ENCODE measurements around the gene METTL21A. TPM values are rescaled to one million over a fixed set of nuclear protein-coding genes. Genes with fewer than 3 reads are reported as not detected.
A peak's percentile ranks its signal among the peaks of the same experiment; 100 is the strongest.
"Not testable (repeated sequence)": the region's sequence is repeated elsewhere in the genome, so short reads cannot be mapped to it uniquely, and the experiment has no call there.

Gene METTL21A
- total RNA-seq, 1 donor from 2014 or later, result 23.1 TPM

- no peaks in the 10 kb centered on the region for H3K4me1 Mint-ChIP-seq (ENCODE audit: unreplicated experiment)
- no peaks in the 10 kb centered on the region for H3K36me3 Mint-ChIP-seq
- TF ChIP-seq CTCF (conservative IDR thresholded peaks at IDR 0.05), result no peak
- H3K27me3 Mint-ChIP-seq, result no peaks in the 10 kb centered on the region
- no peak overlapping the region for H3K27ac Mint-ChIP-seq
- DNase-seq (ENCODE audit: extremely low spot score, unreplicated experiment), result no peak
- H3K4me3 Mint-ChIP-seq, result no peak overlapping the region
- no peaks in the 10 kb centered on the region for H3K9me3 Mint-ChIP-seq
These were observed 18.7 kb upstream of the METTL21A start for GRCh38 chr2:207643892-207644291.

GRCh38 chr2:207640661-207641060, 15.5 kb upstream of the METTL21A start:
- TF ChIP-seq CTCF (conservative IDR thresholded peaks at IDR 0.05), result no peak

GRCh38 chr2:207640160-207640559, 15.0 kb upstream of the METTL21A start:
- no peaks in the 10 kb centered on the region for H3K36me3 Mint-ChIP-seq
- H3K27ac Mint-ChIP-seq, result no peak overlapping the region
- no peaks in the 10 kb centered on the region for H3K9me3 Mint-ChIP-seq
- TF ChIP-seq CTCF (conservative IDR thresholded peaks at IDR 0.05), result no peak
- no peak overlapping the region for H3K4me3 Mint-ChIP-seq
- no peaks in the 10 kb centered on the region for H3K27me3 Mint-ChIP-seq
- DNase-seq (ENCODE audit: extremely low spot score, unreplicated experiment), result no peak
- H3K4me1 Mint-ChIP-seq (ENCODE audit: unreplicated experiment), result no peaks in the 10 kb centered on the region

More at GRCh38 chr2:207640661-207641060, 15.5 kb upstream of the METTL21A start:
- no peak overlapping the region for H3K27ac Mint-ChIP-seq
- no peaks in the 10 kb centered on the region for H3K36me3 Mint-ChIP-seq
- DNase-seq (ENCODE audit: extremely low spot score, unreplicated experiment), result no peak
- no peaks in the 10 kb centered on the region for H3K4me1 Mint-ChIP-seq (ENCODE audit: unreplicated experiment)
- H3K9me3 Mint-ChIP-seq, result no peaks in the 10 kb centered on the region
- H3K27me3 Mint-ChIP-seq, result no peaks in the 10 kb centered on the region
- H3K4me3 Mint-ChIP-seq, result no peak overlapping the region

GRCh38 chr2:207639288-207639687, 14.1 kb upstream of the METTL21A start:
- H3K27me3 Mint-ChIP-seq; H3K4me3 Mint-ChIP-seq; H3K36me3 Mint-ChIP-seq; H3K4me1 Mint-ChIP-seq (ENCODE audit: unreplicated experiment); H3K27ac Mint-ChIP-seq; H3K9me3 Mint-ChIP-seq; DNase-seq (ENCODE audit: extremely low spot score, unreplicated experiment): not testable (repeated sequence)

GRCh38 chr2:207635468-207636200, 10.4 kb upstream of the METTL21A start:
- no peak for TF ChIP-seq CTCF (conservative IDR thresholded peaks at IDR 0.05)
- H3K27ac Mint-ChIP-seq, result no peak overlapping the region
- no peaks in the 10 kb centered on the region for H3K9me3 Mint-ChIP-seq
- no peaks in the 10 kb centered on the region for H3K36me3 Mint-ChIP-seq
- H3K4me1 Mint-ChIP-seq (ENCODE audit: unreplicated experiment), result peaks cover 6% of the 10 kb centered on the region
- no peak overlapping the region for H3K4me3 Mint-ChIP-seq
- no peak for DNase-seq (ENCODE audit: extremely low spot score, unreplicated experiment)
- no peaks in the 10 kb centered on the region for H3K27me3 Mint-ChIP-seq

- Mint-ChIP-seq H3K4me1 (ENCODE audit: unreplicated experiment) (peaks cover 10% of the 10 kb centered on the region), H3K9me3 (no peaks in the 10 kb centered on the region)
- TF ChIP-seq CTCF (conservative IDR thresholded peaks at IDR 0.05), result no peak
These were observed 8.5 kb upstream of the METTL21A start for GRCh38 chr2:207633686-207634085.

More at GRCh38 chr2:207633686-207634085, 8.5 kb upstream of the METTL21A start:
- H3K36me3 Mint-ChIP-seq, result no peaks in the 10 kb centered on the region
- H3K27ac Mint-ChIP-seq, result peak overlapping the region; percentile 97
- DNase-seq (ENCODE audit: extremely low spot score, unreplicated experiment), result no peak
- H3K4me3 Mint-ChIP-seq, result no peak overlapping the region
- H3K27me3 Mint-ChIP-seq, result no peaks in the 10 kb centered on the region

All from type B pancreatic cell (in vitro differentiated cells).